Vagina (tissue), 2 donors: ENCODE data around the gene FOXD1.

ENCODE experiments used
- CTCF ChIP-seq, 3 experiments: fragments of 450-650 bp in 2 of 3; fragments of 200-600 bp in 1 of 3; sonication (generic) in 1 of 3; IDR thresholded peaks; one replicate each; pipeline ENCODE4 v1.5.1; 2017 to 2019; ENCODE audit warnings: antibody characterized with exemption in 3 of 3, mild to moderate bottlenecking in 2 of 3, moderate library complexity in 2 of 3
- POLR2AphosphoS5 ChIP-seq, 2 donors: sonication (generic); formaldehyde crosslinking; IDR thresholded peaks; one replicate each; pipeline ENCODE4 v1.9.0; 2017; ENCODE audit warnings: antibody characterized with exemption in 2 of 2, mild to moderate bottlenecking in 2 of 2, low read depth in 1 of 2; ENCODE audit not compliant: insufficient read depth in 1 of 2

DNA sequence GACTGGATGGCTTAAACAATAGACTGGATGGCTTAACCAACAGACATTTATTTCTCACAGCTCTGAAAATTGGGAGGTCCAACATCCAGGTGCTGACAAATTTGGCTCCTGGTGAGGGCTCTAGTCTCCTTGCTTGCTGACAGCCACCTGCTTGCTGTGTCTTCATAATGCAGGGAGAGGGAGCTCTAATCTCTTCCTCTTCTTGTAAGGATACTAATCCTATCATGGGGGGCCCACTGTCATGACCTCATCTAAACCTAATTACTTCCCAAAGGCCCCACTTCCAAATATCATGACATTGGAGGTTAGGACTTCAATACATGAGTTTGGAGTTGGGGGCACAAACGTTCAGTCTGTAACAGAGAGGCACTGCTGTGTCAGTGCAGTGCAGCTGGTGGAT is 26.4 kb downstream of the FOXD1 start:
- TF ChIP-seq CTCF (IDR thresholded peaks at IDR 0.05) (no peak), POLR2AphosphoS5 (IDR thresholded peaks at IDR 0.05; ENCODE audit: insufficient read depth in 1 of 2, low read depth in 1 of 2) (no peak)
